Ecto neural progenitor cell (in vitro differentiated cells): ENCODE measurements around the gene GRIFIN.

ENCODE experiments used
- DNase-seq: peaks from one replicate; pipeline ENCODE4 v3.0.0-alpha.2; 2018; ENCODE audit warnings: low spot score

The GRIFIN gene

GRCh38 chr7:2512713-2513112 lies 36.5 kb upstream of the GRIFIN start:
- DNase-seq = no peak

- DNase-seq = no peak
Measured at GRCh38 chr7:2512179-2512661, 36.0 kb upstream of the GRIFIN start.

DNA sequence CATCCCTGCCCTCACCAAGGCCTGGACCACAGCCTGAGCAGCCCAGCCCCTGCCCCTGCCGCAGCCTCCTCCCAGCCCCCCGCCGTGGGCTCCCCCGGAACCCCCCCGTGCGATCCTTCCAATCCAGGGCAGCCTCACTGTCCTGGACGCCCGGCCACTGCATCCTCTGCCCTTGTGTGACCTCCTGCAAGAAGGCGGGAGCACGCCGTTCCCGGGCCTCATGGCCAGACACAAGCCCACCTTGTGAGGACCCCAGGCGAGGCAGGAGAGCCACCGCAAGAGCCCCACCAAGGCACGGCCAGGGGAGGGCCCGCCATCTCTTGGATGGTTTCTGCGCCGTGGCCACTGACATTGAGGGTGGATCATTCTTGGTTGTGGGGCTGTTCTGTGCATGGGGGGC lies 35.6 kb upstream of the GRIFIN start:
- no peak for DNase-seq

DNA sequence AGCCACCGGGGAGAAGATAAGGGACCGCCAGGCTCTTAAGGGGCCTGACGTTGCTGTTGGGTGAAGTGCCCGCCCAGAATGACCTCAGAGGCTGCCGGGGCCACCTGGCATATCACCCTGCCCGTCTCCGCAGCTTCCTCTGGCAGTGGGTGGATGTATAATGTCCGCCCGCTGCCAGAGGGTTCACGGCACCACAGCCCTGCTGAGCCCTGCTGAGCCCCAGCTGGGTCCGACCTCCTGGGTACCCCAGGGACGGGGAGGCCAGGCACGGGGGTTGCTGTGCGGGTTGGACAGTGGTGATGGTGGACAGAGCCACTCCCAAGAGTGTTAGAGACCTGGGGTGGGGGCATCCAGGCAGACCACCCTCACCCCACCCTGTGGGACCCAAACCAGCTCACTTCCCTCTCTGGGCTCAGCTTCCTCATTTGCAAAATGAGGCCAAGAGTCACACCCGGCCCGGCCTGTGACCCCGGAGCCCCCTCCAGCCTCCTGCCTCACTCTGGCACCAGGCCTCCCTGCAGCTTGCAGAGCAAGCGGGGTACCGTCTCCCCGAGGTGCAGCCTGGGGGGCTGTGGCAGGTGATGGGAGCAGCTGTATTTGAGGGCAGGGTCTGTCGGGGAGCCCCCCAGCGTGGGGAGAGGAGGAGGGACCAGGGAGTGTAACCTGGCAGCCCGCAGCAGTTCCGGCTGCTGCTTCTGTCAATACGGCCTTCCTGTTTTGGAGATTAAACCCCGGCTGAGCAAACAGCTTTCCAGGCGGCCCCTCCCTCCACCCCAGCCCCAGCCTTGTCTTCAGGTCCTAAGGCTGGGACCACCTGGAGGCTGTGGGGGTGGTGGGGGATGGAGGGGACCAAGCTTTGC lies 34.9 kb upstream of the GRIFIN start:
- DNase-seq = no peak

DNA sequence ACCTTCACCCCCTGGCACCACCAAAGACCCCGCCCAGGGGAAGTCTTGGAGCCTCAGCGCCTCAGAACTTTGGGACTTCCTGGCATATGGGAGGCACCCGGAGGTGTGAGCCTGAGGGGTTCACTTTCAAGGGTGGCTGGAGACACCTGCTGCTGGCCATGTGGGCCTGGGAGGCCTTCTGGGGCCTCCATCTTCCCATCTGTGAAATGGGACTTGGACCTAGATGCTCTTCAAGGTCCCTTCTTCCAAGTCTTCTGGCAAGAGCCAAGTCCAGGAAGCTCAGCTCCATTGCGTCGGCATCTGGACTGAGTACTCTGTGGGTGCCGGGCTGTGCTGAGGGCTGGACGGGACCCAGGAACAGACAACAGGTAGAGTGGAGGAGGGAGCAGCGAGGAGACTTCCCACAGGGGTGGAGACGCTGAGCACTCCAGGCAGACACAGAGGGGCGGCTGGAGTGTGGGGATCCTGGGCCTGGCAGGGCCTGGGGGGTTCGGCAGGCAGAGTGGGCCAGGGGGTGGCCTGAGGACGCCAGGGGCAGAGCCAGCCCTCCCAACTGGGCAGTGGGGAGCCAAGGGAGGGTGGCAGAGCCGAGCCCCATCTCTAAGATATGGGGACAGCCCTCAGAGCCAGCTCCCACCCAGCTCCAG lies 34.1 kb upstream of the GRIFIN start:
- no peak for DNase-seq

DNA sequence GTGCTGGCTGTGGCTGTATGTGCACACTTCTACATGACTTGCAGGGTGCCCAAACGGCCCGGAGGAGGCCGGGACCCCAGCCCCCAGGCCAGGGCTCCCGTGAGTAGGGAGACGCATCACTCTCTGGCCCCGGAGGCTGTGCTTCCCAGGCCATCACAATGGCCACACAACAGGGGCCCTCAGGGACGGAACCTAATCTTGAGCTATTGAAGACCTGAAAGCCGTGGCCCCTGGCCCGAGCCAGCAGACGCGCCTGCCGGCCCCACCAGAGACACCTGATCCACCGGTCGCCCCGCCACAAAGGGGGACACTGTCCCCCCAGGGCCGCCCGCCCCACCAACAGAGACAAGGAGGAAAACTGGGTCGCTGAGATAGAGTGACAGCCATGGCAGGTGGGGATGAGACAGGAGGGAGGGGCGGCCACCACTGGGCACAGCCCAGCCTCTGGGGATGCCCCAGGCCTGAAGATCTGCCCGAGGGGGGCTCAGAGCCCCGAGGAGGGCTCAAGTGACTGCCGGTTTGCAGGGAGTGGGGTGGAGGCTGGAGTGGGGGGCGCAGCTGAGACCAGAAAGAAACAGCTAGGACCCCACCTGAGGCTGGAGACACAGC lies 33.2 kb upstream of the GRIFIN start:
- no peak for DNase-seq

DNA sequence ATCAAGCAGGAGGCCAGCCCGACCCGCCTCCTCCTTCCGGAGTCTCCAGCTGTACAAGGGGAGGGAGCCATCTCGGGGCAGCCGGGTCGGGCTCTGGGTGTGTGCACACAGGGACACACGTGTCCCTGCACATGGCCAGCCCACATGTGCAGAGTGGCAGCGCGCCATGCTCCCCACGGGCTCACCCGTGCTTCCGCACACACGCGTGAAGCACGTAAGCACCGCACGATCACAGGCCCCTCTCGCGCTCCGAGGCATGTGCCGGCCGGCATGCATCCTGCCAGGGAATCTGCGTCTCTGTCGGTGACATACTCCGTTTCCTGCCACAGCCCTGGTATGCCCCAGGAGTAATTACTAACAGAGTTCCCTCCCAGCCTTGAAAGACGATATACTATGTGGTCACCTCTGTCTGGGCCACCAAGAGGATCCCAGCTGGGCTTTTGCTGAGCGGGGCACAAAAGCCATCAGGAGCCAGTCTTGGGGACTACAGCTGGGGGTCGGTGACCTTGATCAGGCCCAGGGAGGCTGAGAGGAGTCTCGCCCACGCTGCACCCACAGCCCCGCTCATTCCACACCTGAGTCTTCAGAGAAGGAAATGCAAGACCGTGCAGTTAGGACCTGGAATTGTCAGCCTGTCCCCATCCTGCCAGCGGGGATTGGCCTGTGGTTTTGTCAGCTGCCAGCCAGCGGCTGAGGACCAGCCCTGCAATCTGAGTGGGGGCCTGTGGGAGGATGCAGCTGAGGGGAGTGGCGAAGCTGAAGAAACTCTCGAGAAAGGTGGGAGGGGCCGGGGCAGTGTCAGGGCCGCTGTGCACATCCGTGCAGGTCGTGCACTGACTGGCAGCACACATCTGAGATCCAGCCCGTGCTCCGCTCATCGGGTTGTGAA lies 32.4 kb upstream of the GRIFIN start:
- DNase-seq = no peak

GRCh38 chr7:2507917-2508306 lies 31.7 kb upstream of the GRIFIN start:
- DNase-seq = no peak

- DNase-seq = no peak
Measured at GRCh38 chr7:2507208-2507916, 31.2 kb upstream of the GRIFIN start.

DNA sequence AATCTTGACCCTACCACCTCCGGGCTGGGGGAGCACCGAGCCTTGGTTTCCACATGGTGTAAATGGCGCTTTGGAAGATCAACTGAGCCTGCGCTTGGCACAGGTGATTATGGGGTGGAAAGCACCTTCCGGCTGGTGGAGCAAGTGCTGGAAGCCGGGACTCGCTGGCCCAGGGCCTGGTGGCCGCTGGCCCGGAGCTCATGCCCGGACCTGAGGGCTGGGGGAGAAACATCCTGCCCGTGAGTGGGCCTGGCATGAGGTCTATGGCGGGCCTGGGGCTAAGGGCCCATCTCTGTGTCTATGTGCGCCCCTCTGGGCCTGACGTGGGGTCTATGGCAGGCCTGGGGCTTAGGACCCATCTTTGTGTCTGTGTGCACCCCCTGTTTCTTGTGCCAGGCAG lies 29.2 kb upstream of the GRIFIN start:
- DNase-seq = no peak

GRCh38 chr7:2504889-2505375 lies 28.7 kb upstream of the GRIFIN start:
- DNase-seq = no peak

DNA sequence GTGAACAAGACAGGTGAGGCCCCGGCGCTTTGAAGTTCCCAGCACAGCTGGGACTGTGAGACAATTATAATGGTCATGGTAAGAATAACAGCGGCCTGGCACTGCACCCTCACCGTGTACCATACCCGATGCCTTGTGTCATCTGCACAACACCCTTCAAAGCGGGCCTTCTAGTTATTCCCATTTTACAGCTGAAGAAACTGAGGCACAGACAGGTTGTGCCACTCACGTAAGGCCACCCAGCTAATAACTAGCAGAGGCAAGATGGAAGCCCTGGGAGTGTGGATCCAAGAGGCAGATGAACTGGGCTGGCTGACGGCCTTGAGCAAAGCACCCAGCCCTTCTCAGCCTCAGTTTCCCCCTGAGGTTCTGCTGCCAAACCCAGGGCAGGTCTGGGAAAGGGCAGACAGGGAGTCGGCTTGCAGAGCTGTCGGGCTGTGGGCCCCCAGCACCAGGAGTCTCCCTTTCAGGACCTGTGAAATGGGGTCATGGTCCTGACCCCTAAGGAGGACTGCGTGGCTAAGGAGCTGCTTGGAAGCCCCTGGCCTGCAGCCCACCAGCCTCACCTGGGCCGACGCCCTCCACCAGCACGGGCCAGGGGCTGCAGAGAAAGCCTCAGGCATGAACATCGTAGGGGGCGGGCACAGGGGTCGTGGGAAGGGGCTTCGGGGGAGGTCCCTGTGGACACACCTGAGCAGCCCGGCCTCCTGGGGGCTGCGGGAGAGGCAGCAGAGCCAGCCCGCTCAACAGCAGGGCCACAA lies 28.1 kb upstream of the GRIFIN start:
- no peak for DNase-seq

DNA sequence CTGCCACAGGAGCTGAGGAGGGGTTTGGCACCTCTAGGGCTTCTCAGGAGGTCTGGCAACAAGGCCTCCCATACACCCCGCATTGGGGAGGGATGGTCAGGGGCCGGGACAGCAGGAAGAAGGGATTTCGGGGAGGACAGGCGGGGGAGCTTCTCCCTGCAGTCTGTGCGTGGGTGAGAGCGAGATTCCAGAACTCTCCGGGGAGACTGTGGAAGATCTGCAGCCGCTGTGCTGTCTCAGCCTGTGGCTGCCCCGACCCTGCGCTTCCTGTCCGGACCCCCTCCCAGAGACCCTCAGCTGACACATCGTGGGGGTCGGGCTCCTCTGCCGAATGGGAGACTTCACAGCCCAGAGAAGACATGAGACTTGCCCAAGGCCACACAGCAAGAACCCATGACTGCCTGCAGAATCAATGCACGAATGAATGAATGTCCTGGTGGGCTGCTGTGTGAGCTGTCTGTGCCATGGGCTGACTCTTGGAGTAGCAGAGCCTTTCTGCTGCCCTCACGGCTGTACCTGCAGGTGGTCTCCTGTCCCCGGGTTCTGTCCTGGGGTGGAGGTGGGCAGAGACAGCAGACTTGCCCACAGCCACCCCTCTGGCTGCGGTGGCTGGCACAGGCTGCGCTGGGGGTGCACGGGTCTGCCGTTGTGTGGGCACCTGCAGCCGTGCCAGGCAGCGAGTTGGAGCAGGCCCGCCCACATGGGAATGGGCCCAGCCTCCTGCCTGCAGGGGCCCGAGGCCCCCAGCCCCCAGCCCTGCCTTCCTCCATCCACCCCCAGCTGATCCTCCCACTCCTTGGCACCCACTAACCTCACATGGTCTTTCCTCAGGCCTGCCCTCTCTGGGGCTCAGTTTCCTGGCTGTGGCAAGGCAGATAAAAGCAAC lies 27.1 kb upstream of the GRIFIN start:
- no peak for DNase-seq

DNA sequence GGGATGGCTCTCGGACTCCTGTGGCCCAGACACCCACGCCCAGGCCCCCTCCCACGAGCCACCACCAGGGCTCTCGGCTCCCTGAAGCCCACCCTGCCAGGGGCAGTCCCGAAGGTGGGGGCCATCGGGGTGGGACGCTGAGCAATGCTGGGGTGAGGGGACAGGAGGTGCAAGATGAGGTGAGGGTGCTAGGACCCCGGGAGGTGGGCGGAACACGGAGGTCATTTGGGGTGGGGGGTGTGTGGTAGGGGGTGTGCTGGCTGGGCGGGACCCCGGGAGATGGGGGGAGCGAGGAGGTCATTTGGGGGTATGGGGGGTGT lies 26.4 kb upstream of the GRIFIN start:
- DNase-seq = no peak

GRCh38 chr7:2501947-2502646 lies 25.9 kb upstream of the GRIFIN start:
- DNase-seq = no peak

- no peak for DNase-seq
Measured at GRCh38 chr7:2500701-2501100, 24.5 kb upstream of the GRIFIN start.

DNA sequence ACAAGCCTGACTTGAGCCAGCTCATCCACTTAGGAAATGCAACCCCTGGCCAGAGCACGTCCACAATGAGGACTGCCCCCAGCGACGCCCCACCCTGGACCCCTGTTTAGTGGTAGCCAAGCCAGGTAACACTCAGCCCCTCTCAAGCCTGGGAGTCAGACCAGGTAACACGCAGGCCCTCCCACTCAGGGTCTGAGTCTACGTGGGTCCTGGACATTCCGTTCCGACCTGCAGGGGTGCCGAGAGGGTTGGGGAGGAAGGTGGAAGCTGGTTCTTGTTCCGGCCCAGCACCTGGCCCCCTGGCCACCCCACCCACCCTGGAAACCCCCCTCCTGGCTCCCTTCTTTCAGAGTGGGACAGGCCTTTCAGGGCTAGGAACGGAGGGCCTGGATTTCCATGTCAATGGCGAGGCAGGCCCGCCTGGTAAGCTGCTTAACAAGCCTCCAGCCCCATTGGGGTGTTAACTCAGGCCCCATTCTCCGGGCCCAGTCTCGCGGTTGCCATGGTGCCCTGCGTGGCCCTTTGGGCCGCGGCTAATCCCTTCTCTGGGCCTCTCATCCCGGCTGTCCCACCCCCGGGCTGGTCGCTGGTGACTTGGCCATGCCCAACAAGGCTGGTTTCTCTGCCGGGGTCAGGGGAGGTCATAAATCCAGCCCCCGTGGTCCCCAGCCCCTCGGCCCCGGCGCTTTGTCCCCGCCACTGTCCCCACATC lies 23.7 kb upstream of the GRIFIN start:
- DNase-seq = peak; percentile 96

DNA sequence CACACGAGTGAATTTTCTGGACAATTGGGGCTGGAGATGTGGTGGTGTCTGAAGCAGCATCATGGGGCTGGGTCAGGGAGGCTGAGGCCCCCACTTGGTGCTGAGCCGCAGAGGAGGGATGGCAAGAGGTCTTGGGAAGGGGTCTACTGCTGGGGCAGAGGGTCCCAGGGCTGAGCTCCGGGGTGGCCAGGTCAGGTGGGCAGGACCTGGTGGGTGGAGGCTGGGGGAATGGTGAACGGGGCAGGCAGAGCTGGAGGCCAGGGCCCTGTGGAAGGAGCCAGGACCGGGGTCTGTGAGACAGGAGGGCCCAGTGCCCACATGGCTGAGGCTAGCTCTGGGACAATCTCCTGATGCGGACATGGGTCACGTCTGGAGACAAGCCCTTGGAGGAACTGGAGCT lies 23.0 kb upstream of the GRIFIN start:
- DNase-seq = no peak
